Eye (tissue), 1 donor: Measurements from ENCODE around the gene POLH.
"Not testable (repeated sequence)": the region's sequence is repeated elsewhere in the genome, so short reads cannot be mapped to it uniquely, and the experiment has no call there.

Experiments
- DNase-seq: peaks from one replicate; pipeline ENCODE4 v3.0.0-alpha.2; 2015

POLH gene

DNA sequence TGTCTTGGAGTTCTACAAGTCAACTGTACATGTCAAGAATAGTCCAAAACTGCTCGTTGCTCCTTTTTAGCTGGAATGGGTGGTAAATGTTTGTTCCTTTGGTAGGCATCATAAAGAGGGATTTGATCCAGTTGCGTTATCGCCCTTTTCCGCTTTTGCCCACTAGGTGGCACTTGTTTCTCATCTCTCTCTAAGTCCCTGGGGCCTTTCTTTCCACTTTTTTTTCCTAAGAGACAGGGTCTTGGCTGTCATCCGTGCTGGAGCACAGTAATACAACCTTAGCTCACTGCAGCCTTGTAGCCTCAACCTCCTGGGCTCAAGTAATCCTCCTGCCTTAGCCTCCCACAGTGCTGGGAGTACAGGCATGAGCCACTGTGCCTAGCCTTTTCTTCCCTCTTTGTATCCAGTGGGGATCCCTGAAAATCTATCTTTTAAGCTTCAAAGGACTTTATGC is 32.4 kb downstream of the POLH start:
- DNase-seq = peak; percentile 93

- no peak for DNase-seq
Observed at GRCh38 chr6:43608807-43609206, 32.8 kb downstream of the POLH start.

- DNase-seq = no peak
Observed at GRCh38 chr6:43609402-43609801, 33.4 kb downstream of the POLH start.

DNA sequence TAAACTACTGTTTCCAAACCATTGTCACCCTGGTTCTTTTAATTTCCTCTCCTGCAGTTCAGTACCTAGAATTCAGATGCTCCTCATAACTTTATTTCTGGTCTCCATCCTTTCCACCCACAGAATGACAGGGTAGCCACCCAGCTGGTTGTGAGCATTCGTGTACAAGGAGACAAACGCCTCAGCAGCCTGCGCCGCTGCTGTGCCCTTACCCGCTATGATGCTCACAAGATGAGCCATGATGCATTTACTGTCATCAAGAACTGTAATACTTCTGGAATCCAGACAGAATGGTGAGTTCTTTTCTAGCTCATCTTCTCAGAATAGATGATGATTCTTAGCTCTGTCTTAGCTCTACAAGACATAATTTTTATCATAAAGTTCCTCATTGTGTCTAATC is 34.4 kb downstream of the POLH start:
- DNase-seq = no peak

- no peak for DNase-seq
Observed at GRCh38 chr6:43613721-43614395, 37.9 kb downstream of the POLH start.

GRCh38 chr6:43614396-43614730 is 38.4 kb downstream of the POLH start:
- DNase-seq = no peak

DNA sequence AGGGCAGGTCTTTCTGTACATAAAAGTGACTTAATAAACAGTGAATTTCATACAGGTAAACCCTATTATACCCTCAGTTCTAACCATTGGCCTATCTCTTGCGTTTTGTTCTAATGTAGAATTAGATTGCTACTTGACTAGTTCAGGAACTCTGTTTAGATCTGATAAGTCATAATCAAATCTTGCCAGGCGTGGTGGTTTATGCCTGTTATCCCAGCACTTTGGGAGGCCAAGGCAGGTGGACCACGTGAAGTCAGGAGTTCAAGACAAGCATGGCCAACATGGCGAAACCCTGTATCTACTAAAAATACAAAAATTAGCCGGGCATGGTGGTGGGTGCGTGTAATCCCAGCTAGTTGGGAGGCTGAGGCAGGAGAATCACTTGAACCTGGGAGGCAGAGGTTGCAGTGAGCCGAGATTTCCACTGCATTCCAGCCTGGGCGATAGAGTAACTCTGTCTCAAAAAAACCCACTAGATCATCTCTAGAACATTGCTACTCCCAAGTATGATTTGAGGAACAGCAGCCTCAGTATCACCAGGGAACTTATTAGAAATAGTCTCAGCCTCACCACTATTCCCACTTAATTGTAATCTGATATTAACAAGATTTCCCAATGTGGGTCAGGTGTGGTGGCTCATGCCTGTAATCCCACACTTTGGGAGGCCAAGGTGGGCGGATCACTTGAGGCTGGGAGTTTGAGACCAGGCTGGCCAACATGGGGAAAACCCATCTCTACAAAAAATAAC is 40.9 kb downstream of the POLH start:
- no peak for DNase-seq

DNA sequence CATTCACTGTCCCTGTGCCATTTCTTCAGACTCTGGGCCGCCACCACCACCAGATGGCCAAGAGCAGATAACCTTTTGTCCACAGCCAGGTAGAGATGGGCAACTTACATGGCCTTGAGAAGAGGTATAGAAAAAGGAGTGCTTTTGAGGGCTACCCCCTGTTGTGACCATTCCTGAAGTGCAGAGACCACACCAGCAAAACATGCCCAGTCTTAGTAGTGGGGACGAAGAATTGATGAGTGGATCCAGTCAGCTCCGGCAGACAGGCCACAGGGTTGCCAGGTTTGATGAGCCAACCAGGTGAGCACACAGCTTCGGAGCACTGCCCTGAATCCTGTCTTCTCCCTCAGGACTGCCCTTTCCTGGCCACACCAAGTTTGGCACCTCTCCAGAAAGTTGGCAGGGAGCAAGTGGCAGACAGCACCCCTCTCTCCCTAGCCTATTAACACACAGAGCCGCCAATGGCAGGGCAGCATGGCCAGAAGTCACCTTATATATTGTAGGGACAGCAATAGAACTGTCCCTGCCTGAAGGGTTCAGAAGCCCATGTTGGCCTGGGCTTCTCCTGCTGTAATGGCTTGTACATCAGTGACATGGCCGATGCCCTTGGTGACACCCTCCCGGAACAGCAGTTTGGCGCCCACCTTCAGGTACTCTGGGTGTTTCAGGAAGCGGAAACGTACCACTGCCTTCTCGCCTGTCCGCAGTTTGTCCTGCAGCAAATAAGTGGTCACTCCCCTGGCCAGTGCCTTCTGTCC is 45.3 kb downstream of the POLH start:
- DNase-seq = no peak

DNA sequence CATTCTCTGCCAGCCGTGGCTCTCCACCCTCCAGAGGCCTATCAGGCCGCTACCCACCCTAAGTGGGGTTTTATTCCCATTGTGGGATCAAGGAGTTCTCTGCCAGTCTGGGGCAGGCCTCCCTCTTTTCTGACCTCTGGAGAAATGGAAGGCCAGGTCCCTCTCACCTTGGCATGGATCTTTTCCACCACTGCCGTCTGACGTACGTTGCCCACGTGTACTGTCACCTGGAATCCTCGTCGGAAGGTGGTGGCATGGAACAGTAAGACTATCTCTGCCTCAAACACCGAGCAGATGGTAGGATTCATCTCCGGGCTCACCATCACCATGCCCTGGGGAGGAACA is 45.8 kb downstream of the POLH start:
- DNase-seq = no peak

GRCh38 chr6:43622541-43622940 is 46.6 kb downstream of the POLH start:
- no peak for DNase-seq

- no peak for DNase-seq
Observed at GRCh38 chr6:43623880-43624785, 48.1 kb downstream of the POLH start.

- no peak for DNase-seq
Observed at GRCh38 chr6:43624786-43625288, 48.9 kb downstream of the POLH start.

DNA sequence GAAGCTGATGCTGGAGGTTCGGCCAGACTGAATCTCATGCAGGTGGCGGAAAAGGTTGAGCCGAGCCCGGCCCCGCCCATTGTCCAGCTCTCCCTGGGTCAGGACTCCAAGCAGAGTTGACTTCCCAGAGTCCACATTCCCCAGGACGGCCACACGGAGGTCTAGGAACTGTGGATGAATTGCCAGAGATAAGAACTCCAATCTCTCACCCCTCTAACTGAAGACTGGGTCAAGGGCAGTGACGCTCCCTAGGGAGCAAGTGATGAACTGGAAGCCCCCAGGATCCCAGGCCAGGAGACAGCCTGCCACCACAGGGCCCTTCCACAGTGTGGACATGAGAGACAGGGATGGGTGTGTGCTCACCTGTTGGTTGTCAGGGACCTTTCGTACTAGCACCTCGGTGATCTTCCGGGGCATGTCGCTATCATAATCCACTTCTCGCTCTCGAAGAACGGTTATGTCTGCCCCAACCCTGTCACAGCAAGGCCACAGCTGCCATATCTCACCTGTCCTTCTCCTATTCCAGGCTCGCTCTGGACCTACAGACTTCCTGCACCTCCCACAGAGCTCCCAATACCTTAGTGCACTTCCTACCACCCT is 49.5 kb downstream of the POLH start:
- no peak for DNase-seq

- DNase-seq = peak; percentile 42
Observed at GRCh38 chr6:43627008-43627825, 51.2 kb downstream of the POLH start.

DNA sequence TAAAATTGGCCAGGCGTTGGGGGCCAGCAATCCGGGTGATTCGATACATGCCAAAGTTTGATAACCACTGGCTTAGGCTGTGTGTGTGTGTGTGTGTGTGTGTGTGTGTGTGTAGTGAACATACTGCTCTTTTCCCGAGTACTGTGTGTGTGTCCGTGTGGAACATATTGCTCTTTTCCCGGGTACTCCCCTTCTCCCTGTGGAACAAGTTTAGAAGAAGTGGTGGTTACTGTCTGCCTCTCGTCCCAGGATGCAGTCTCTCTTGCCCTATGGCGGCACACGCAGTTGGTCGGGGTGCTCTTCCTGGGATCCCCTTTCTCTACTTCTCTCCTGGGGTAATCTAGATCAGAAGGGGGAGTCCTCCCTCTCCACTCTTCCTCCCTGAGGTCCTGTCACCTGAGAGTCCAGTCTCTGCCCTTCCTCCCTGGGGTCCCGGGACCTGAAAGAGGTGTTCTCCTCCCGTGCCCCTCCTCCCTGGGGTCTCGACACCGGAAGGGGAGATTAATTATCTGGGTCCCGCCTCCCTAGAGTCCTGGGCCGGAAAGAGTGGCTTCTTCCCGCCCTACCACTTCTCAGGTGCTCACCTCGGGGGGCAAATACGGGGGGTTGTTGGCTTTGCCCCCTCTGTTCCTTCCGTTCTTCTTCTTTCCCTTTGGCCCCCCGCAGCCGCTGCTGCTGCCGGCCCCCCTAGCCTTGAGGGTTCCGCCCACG is 52.6 kb downstream of the POLH start:
- DNase-seq = peak; percentile 84

GRCh38 chr6:43629104-43629504 is 53.1 kb downstream of the POLH start, which contains the start of gene GTPBP2:
GTPBP2 (minus strand) TSS chr6:43629264; CDS start chr6:43629162, 102 bp downstream.
- DNase-seq = peak; percentile 99

DNA sequence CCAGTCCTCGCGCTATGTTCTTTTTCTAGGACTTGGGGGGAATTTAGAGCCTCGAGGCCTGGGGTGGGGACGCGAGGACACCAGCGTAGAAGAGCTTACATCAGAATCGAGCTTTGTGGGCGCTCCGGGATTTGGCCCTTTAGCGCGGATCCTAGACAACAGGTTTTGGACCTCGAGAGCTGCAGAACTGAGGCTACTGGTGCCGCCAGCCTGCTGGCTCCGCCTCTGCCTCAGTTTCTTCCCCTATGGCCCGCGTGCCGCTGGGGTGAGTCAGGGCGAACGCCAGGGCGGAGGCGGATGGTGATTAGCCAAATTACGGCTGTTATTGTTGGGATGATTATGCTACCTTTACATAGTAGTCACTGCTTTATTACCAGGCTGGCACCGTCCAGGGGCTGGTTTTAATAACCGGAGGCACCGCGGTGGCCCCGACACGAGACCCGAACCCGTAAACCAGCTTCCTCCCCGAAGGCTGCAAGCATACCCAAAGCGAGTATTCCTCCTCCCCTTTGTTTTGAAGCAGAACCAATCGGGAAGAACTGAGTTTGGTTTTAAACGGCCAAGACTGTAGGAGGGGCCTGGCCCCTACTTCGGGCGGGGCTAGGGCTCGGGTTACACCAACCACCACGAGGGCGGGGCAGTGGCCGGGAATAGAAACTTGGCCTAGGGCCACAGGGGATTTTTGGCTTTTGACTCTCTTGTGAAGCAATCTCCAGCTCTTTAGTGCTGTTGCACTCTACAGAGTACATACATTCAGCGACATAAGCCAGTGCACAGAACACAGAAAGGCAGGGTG is 53.7 kb downstream of the POLH start:
- DNase-seq = peak; percentile 98

- no peak for DNase-seq
Observed at GRCh38 chr6:43630980-43631619, 55.1 kb downstream of the POLH start.

GRCh38 chr6:43633002-43633401 is 57.0 kb downstream of the POLH start:
- DNase-seq = not testable (repeated sequence)
